ENCODE measurements around the gene MCC.

GRCh38 chr5:113514289-113514635, 26.0 kb upstream of the MCC start:
- TF ChIP-seq POLR2A (IDR thresholded peaks at IDR 0.05), result no peak
- TF ChIP-seq CTCF (IDR thresholded peaks at IDR 0.05), result no peak
